ENCODE data around the gene ZSCAN29. TPM values are rescaled to one million over a fixed set of nuclear protein-coding genes. Genes with fewer than 3 reads are reported as not detected.
A peak's percentile ranks its signal among the peaks of the same experiment; 100 is the strongest.

The ZSCAN29 gene
- total RNA-seq, 1 donor from 2014 or later: 32.9 TPM

DNA sequence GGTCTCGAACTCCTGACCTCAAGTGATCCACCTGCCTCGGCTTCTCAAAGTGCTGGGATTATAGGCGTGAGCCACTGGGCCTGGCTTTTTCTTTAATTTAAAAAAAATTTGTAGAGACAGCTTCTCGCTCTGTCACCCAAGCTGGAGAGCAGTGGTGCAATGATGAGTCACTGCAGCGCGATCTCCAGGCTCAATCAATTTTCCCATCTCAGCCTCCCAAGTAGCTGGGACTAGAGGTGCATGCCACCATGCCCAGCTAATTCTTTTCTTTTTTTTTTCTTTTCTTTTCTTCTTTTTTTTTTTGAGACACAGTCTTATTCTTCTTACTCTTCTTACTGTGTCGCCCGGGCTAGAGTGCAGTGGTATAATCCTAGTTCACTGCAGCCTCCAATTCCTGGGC lies 19.9 kb upstream of the ZSCAN29 start:
- no peak for FAIRE-seq
- no peak for TF ChIP-seq CTCF (IDR thresholded peaks at IDR 0.05; ENCODE audit: insufficient read depth, low read length, severe bottlenecking)
- H3K27me3 ChIP-seq (ENCODE audit: control insufficient read depth, insufficient read depth, low read length): no peaks in the 10 kb centered on the region
- H3K36me3 ChIP-seq (ENCODE audit: control insufficient read depth, insufficient read depth, low read length): peaks cover 7% of the 10 kb centered on the region
- DNase-seq (ENCODE audit: low read depth): peak; percentile 15
- no peak overlapping the region for H3K4me3 ChIP-seq (ENCODE audit: low read depth, low read length)

- Histone ChIP-seq H3K4me3 (ENCODE audit: low read depth, low read length) (no peak overlapping the region), H3K36me3 (ENCODE audit: control insufficient read depth, insufficient read depth, low read length) (peaks cover 15% of the 10 kb centered on the region), H3K27me3 (ENCODE audit: control insufficient read depth, insufficient read depth, low read length) (no peaks in the 10 kb centered on the region)
- no peak for TF ChIP-seq CTCF (IDR thresholded peaks at IDR 0.05; ENCODE audit: insufficient read depth, low read length, severe bottlenecking)
- no peak for FAIRE-seq
- no peak for DNase-seq (ENCODE audit: low read depth)
These were observed 12.2 kb upstream of the ZSCAN29 start for GRCh38 chr15:43383070-43383469.

DNA sequence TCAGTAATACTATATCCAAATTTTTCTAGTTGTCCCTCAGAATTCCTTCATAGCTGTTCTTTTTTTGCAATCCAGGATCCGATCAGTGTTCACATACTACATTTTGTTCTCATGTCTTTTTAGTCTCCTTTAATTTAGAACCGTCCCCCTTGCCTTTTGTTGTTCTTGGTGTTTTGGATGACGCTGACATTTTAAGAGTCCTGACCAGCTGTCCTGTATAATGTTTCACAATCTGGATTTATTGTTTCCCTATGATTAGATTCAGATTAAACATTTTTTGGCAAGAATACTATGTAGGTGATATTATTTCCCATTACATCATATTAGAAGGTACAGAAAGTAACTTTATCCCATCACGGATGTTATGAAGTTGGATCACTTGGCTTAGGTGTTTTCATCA lies 11.5 kb upstream of the ZSCAN29 start:
- Histone ChIP-seq H3K36me3 (ENCODE audit: control insufficient read depth, insufficient read depth, low read length) (peaks cover 15% of the 10 kb centered on the region), H3K4me3 (ENCODE audit: low read depth, low read length) (no peak overlapping the region), H3K27me3 (ENCODE audit: control insufficient read depth, insufficient read depth, low read length) (no peaks in the 10 kb centered on the region)
- no peak for DNase-seq (ENCODE audit: low read depth)
- FAIRE-seq: no peak
- no peak for TF ChIP-seq CTCF (IDR thresholded peaks at IDR 0.05; ENCODE audit: insufficient read depth, low read length, severe bottlenecking)

GRCh38 chr15:43378601-43379000 lies 7.8 kb upstream of the ZSCAN29 start:
- Histone ChIP-seq H3K4me3 (ENCODE audit: low read depth, low read length) (no peak overlapping the region), H3K27me3 (ENCODE audit: control insufficient read depth, insufficient read depth, low read length) (no peaks in the 10 kb centered on the region), H3K36me3 (ENCODE audit: control insufficient read depth, insufficient read depth, low read length) (peaks cover 13% of the 10 kb centered on the region)
- FAIRE-seq: no peak
- no peak for TF ChIP-seq CTCF (IDR thresholded peaks at IDR 0.05; ENCODE audit: insufficient read depth, low read length, severe bottlenecking)
- DNase-seq (ENCODE audit: low read depth): no peak

- no peak for FAIRE-seq
- DNase-seq (ENCODE audit: low read depth): peak; percentile 33
- H3K36me3 ChIP-seq (ENCODE audit: control insufficient read depth, insufficient read depth, low read length): peaks cover 7% of the 10 kb centered on the region
- peak; percentile 67 for TF ChIP-seq CTCF (IDR thresholded peaks at IDR 0.05; ENCODE audit: insufficient read depth, low read length, severe bottlenecking)
- no peaks in the 10 kb centered on the region for H3K27me3 ChIP-seq (ENCODE audit: control insufficient read depth, insufficient read depth, low read length)
- H3K4me3 ChIP-seq (ENCODE audit: low read depth, low read length): no peak overlapping the region
These were observed 5.3 kb upstream of the ZSCAN29 start for GRCh38 chr15:43376017-43376705.
